Measurements from ENCODE around the gene MAP3K5.

DNA sequence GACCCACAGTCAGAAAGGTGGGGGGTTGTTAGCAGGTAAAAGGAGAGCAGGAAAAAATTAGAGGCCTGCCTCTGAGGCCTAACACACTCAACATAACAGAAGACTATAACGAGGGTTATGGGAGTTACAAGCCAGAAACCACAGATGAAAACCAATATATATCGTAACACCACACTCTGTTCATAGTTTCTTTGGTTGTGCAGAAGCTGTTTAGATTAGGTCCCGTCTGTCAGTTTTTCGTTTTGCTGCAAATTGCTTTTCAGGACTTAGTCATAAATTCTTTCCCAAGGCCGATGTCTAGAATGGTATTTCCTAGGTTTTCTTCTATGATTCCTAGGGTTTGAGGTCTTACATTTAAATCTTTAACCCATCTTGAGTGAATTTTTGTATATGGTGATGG lies 3.7 kb upstream of the MAP3K5 start:
- TF ChIP-seq, protein P1, sequence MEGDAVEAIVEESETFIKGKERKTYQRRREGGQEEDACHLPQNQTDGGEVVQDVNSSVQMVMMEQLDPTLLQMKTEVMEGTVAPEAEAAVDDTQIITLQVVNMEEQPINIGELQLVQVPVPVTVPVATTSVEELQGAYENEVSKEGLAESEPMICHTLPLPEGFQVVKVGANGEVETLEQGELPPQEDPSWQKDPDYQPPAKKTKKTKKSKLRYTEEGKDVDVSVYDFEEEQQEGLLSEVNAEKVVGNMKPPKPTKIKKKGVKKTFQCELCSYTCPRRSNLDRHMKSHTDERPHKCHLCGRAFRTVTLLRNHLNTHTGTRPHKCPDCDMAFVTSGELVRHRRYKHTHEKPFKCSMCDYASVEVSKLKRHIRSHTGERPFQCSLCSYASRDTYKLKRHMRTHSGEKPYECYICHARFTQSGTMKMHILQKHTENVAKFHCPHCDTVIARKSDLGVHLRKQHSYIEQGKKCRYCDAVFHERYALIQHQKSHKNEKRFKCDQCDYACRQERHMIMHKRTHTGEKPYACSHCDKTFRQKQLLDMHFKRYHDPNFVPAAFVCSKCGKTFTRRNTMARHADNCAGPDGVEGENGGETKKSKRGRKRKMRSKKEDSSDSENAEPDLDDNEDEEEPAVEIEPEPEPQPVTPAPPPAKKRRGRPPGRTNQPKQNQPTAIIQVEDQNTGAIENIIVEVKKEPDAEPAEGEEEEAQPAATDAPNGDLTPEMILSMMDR (IDR thresholded peaks at IDR 0.05; ENCODE audit: insufficient read depth, low read depth, low read length): no peak
- no peak for TF ChIP-seq EZH2 (IDR thresholded peaks at IDR 0.05; ENCODE audit: insufficient read depth, low read length)
